NCI-H774 (cell line): Measurements from ENCODE around the gene HIPK4.
"Not testable (repeated sequence)": the region's sequence is repeated elsewhere in the genome, so short reads cannot be mapped to it uniquely, and the experiment has no call there.

ENCODE experiments used
- DNase-seq: peaks from one replicate; lab custom pipeline; 2025; lab: John Stamatoyannopoulos, UW

The HIPK4 gene

DNA sequence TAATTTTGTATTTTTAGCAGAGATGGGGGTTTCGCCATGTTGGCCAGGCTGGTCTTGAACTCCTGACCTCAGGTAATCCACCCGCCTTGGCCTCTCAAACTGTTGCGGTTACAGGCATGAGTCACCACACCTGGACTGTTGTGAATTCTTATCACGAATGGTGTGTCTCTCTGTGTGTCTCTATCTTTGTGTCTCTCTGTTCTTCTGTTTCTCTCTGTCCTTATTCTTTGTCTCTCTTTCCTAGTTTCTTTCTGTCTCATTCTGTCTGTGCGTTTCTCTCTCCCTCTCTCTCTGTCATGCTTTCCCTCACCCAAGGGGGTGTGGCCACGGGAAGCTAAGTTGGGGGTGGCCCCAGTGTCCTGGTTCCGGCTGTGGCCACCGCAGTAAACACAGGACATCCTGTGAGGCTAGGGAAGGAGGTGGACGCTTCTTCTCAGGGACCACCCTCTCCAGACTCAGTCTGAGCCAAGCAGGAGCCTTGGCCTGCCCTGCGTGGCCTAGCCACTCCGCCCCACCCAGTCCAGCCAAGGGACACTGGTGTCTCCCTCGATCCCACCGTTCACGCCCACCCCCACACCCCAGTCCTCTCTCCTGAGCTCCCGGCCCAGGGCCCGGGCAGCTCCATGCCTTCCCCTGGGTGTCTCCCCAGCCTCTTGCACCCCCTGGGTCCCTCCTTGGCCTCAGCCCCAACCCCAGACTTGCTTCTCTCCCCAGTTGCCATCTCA is 27.1 kb upstream of the HIPK4 start:
- DNase-seq = no peak

DNA sequence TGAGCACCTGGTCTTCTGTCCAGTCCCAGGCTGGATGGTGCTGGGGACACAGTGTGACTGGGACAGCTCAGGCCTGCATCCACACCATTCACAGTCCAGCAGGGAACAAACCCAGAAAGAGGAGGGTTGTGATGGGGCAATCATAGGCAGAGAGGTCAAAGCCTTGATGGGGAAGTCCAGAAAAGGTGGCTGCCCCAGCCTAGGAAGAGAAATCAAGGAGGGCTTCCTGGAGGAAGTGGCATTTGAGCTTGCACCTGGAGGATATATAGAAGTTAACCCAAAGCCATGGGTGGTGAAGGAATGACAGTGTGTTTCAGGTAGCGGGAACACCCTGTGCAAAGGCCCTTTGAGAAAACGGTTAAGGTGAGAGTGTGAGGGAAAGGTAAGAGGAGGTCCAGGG is 25.8 kb upstream of the HIPK4 start:
- no peak for DNase-seq

DNA sequence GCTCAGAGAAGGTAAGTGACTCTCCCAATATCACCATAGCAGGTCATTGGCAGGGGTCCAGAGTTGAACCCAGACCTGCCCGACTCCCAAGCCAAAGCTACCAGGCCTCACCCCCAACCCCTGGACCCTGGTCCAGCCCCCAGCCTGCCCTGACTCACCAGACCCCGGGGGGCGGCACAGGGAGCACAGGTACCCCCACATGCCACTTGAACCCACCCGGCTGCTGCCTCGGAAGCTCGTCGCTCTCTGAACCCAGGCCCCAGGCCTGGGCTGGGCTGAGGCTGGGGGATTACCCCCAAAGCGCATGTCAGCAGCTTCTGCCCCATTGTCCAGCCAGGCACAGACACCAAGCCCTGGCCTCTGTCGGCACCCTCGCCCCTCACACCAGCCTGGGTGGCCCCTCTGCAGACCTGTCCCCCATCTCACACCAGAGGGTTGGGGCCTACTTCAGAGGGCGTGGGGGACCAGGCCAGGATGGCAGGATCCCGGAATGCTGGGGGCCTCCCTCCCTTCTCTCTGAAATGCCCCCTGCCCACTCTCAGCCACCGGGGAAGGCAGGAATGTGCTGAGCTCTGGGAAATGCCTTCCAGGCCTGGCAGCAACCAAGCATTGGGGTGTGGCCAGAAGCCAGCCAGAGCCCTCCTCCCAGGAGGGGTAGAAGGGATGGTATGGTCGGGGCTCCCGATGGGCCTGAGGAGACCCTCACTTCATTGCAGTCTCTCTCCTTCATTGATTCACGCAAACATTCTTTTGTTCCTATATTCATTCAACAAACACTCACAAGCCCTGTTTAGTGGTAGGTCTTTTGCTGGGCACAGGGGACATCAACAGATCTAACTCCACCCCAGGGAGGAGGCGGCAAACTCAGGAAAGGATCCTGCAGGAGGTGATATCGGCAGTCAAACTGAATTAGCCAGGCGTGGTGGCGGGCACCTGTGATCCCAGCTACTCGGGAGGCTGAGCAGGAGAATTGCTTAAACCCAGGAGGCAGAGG is 24.9 kb upstream of the HIPK4 start:
- DNase-seq = no peak

DNA sequence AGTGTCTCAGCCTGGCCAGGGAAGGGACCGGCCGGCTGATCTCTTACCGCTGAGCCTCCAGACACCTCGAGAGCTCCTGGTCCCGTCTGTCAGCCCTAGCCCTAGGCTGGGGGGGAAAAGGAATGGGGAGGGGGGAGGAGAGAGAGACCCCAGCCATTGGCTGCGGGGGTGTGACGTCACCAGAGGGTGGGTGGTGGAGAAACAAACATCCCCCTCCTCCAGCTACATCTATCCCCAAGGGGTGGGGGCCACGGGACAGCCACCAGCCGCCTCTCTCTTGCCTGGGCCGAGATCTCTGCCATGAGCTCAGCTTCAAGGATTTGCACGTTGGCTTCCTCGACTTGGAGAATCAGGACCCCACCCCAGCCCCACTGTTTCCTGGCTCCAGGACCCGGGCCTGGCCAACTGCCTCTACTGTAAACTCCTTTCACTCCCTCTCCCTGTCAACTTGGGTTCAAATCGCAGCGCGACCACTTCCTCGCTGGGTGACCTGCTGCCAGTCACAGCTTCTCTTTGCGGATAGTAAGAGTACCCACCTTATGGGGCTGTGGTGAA is 23.4 kb upstream of the HIPK4 start, which contains the start of gene PRX:
TSS of gene PRX (minus strand) at position 88 of the 555 bp plus-strand sequence. CDS start 5,446 bp downstream, outside the sequence.
- no peak for DNase-seq

GRCh38 chr19:40412866-40413265 is 22.9 kb upstream of the HIPK4 start:
- no peak for DNase-seq

- DNase-seq = no peak
Observed at GRCh38 chr19:40411958-40412499, 22.0 kb upstream of the HIPK4 start.

- DNase-seq = no peak
Observed at GRCh38 chr19:40411125-40411842, 21.3 kb upstream of the HIPK4 start.

- DNase-seq = no peak
Observed at GRCh38 chr19:40410030-40410389, 20.0 kb upstream of the HIPK4 start.

DNA sequence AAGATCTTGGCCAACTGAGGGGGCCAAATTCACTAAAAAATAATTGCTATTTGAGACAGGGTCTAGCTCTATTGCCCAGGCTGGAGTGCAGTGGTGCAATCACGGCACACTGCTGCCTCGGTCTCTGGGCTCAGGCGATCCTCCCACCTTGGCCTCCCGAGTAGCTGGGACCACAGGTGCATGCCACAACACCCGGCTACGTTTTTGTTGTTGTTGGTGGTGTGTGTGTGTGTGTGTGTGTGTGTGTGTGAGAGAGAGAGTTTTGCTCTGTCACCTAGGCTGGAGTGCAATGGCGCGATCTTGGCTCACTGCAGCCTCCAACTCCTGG is 18.6 kb upstream of the HIPK4 start:
- not testable (repeated sequence) for DNase-seq

DNA sequence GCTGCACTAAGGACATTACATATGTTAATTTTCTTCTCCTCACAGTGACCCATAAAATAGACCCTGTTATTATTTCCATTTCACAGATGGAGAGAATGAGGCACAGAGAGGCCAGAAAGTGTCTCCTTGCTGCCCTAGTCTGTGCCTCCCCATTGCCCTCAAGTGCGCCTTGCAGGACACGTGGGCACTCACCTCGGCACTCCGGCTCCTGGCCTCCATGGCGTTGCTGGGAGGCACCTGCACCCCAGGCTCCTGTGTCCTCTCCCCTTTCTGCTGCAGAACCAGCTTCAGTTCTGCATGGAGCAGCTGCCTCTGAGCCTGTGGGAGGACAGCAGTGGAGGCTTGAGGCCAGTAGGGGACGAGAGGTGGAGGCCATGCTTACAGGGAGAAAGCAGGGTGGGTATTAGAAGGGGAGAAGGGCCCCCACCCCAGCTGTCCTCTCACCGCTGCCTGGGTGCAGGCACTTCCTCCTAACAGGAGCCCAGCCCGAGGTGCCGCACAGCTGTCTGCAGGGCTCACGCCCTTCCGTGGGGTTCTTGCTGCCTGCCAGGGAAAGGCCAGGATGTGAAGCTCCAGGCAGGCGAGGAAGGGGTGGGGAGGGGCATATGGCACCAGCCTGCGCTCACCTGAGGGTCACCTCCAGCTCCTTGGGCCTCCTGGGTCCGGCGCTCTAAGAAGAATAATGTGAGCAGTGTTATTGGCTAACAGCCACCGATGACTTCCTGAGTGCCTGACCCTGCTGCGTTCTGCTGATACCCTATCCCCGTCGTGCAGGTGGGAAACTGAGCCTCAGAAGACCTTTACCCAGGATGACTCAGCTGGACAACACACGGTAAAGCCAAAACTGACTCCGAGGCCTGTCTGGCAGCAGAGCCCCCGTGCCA is 18.0 kb upstream of the HIPK4 start:
- no peak for DNase-seq

GRCh38 chr19:40403262-40403984 is 13.4 kb upstream of the HIPK4 start:
- DNase-seq = peak; percentile 60

- DNase-seq = no peak
Observed at GRCh38 chr19:40400559-40400958, 10.6 kb upstream of the HIPK4 start.

- peak; percentile 8 for DNase-seq
Observed at GRCh38 chr19:40398417-40399131, 8.6 kb upstream of the HIPK4 start.

DNA sequence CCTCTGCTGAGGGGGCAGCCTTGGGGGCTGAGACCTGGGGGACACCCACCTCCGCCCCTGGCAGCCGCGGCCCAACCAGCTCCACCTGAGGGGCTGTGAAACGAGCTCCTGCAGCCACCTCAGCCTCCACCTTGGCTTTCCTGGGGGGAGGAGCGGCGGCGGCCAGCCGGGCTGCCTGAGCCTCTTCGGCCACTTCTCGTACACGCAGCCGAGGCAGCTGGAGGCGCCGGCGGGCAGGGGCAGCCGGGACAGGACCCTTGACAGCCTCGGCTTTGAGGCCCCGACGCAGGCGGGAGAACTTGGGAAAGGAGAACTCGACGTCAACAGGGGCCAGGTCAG is 7.6 kb upstream of the HIPK4 start:
- no peak for DNase-seq

- DNase-seq = no peak
Observed at GRCh38 chr19:40396886-40397567, 7.0 kb upstream of the HIPK4 start.

- DNase-seq = no peak
Observed at GRCh38 chr19:40395956-40396355, 6.0 kb upstream of the HIPK4 start.

- no peak for DNase-seq
Observed at GRCh38 chr19:40394816-40395210, 4.8 kb upstream of the HIPK4 start.

DNA sequence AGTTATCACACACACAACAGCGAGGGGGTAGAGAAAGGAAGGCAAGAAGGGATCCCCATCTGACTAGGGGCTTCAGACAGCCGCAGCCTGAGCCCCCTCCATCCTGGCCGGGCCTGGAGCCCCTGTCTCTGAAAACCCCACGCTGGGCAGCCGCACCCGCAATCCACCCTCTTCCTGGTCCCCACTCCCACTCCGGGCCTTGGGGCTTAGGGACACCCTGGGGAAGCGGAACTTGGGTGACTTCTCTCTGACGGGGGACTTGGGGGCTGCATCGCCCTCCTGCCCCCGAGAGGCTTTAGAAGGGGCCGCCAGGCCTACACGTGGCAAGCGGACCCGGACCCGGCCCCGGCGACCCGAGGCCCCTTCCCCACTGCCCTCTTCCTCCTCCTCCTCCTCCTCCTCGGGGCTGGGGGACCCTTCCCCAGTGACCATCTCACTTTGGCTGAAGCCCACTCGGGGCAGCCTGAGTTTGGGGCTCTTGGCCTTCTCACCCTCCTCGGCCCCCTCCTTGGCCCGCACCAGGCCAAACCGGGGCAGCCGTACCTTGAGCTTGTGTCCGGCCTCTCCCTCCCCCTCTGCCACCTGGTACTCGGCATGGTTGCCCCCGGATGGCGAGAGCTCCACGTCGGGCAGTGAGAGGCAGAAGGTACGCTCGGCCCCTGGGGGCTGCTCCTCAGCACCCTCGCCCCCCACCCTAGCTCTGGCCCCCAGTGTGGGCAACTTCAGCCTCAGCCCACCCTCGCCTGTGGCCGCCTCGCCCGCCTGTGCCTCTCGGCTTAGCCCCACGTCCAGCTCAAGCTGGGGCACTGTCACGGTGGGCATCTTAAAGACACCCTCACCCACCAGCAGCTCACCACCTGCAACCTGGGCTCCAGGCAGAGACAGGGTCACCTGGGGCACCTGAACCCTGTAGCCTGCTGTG is 4.2 kb upstream of the HIPK4 start:
- DNase-seq = no peak
